SK-N-SH (cell line): ENCODE data around the gene GART. TPM values are rescaled to one million over a fixed set of nuclear protein-coding genes. Genes with fewer than 3 reads are reported as not detected.

ENCODE experiments used
- CTCF ChIA-PET: fragments of 300-600, 350-600 bp; formaldehyde crosslinking; extraction: SDS; loops from one replicate; lab custom pipeline; 2021; lab: Yijun Ruan, JAX
- POLR2A ChIA-PET: fragments of 350-600 bp; sonication (Branson Sonifier 250); formaldehyde crosslinking; extraction: SDS; loops from one replicate; lab custom pipeline; 2020; ENCODE audit warnings: antibody characterized with exemption, inconsistent platforms; lab: Yijun Ruan, JAX
- DNase-seq: peaks from one replicate; pipeline ENCODE4 v3.0.0; 2012
- H2AFZ ChIP-seq: fragments of 200-600 bp; sonication (generic); 2 replicates; pipeline ENCODE4 v1.8.1; 2016; ENCODE audit warnings: antibody characterized with exemption, mild to moderate bottlenecking, low read depth
- H3F3A ChIP-seq: fragments of 200-600 bp; sonication (generic); replicated peaks from 2 replicates; pipeline ENCODE3; 2016; ENCODE audit warnings: antibody characterized with exemption, mild to moderate bottlenecking; ENCODE audit not compliant: insufficient read depth
- H3K27ac ChIP-seq, 2 experiments: fragments of 200-500 bp in 1 of 2; fragments of 200-600 bp in 1 of 2; sonication (Bioruptor generic) in 1 of 2; sonication (generic), shearing (Covaris generic) in 1 of 2; 2 replicates each; pipeline versions ENCODE4 v1.5.1 to v1.6.1; 2014 to 2016; ENCODE audit warnings: low read depth in 2 of 2, inconsistent platforms in 1 of 2, low read length in 1 of 2, mild to moderate bottlenecking in 1 of 2, mixed read lengths in 1 of 2
- H3K27me3 ChIP-seq: fragments of 200-600 bp; sonication (generic), shearing (Covaris generic); 2 replicates; pipeline ENCODE4 v1.6.1; 2016; ENCODE audit warnings: mixed run types; ENCODE audit not compliant: insufficient read depth
- H3K36me3 ChIP-seq, 2 experiments: fragments of 200-500 bp in 1 of 2; fragments of 200-600 bp in 1 of 2; sonication (Bioruptor generic) in 1 of 2; sonication (generic) in 1 of 2; replicated peaks in 1 of 2; 2 replicates each; pipeline versions ENCODE3 to v1.5.1; 2014 to 2016; ENCODE audit warnings: low read length in 1 of 2, mild to moderate bottlenecking in 1 of 2; ENCODE audit not compliant: insufficient read depth in 2 of 2, control insufficient read depth in 1 of 2
- H3K4me1 ChIP-seq, 2 experiments: fragments of 200-500 bp in 1 of 2; fragments of 200-600 bp in 1 of 2; sonication (Bioruptor generic) in 1 of 2; sonication (generic), shearing (Covaris generic) in 1 of 2; 2 replicates each; pipeline versions ENCODE4 v1.5.1 to v1.6.1; 2014 to 2016; ENCODE audit warnings: low read depth in 1 of 2, low read length in 1 of 2, mixed run types in 1 of 2; ENCODE audit not compliant: insufficient read depth in 2 of 2, control insufficient read depth in 1 of 2
- H3K4me2 ChIP-seq: fragments of 200-600 bp; sonication (generic), shearing (Covaris generic); 2 replicates; pipeline ENCODE4 v1.6.1; 2017; ENCODE audit warnings: mixed run types
- H3K4me3 ChIP-seq, 2 experiments: fragments of 200-500 bp in 1 of 2; fragments of 200-600 bp in 1 of 2; sonication (Bioruptor generic) in 1 of 2; sonication (generic), shearing (Covaris generic) in 1 of 2; 2 replicates each; pipeline versions ENCODE4 v1.5.1 to v1.8.1; 2014 to 2016; ENCODE audit warnings: low read depth in 2 of 2, inconsistent platforms in 1 of 2, low read length in 1 of 2, mild to moderate bottlenecking in 1 of 2, mixed read lengths in 1 of 2, moderate library complexity in 1 of 2
- H3K79me2 ChIP-seq: fragments of 200-600 bp; sonication (generic); 2 replicates; pipeline ENCODE4 v1.8.1; 2017; ENCODE audit warnings: mild to moderate bottlenecking; ENCODE audit not compliant: insufficient read depth
- H3K9ac ChIP-seq: fragments of 200-600 bp; sonication (generic); 2 replicates; pipeline ENCODE4 v1.6.1; 2017; ENCODE audit warnings: mixed run types
- H3K9me2 ChIP-seq: fragments of 200-600 bp; sonication (generic); 2 replicates; pipeline ENCODE4 v1.6.1; 2017; ENCODE audit warnings: mixed run types
- H3K9me3 ChIP-seq: fragments of 200-600 bp; sonication (generic); 2 replicates; pipeline ENCODE4 v1.6.1; 2017; ENCODE audit warnings: mixed run types, mild to moderate bottlenecking, moderate library complexity
- H4K20me1 ChIP-seq: fragments of 200-600 bp; sonication (generic); 2 replicates; pipeline ENCODE4 v1.6.1; 2017; ENCODE audit warnings: mild to moderate bottlenecking, mixed run types; ENCODE audit not compliant: insufficient read depth
- CHD2 ChIP-seq: fragments of 150-350 bp; IDR thresholded peaks from 2 replicates; pipeline ENCODE4 v1.6.1; 2018; ENCODE audit warnings: low read length; ENCODE audit not compliant: partially characterized antibody
- FOXM1 ChIP-seq: IDR thresholded peaks from 2 replicates; pipeline ENCODE4 v1.4.0; 2012; ENCODE audit warnings: low read depth, mild to moderate bottlenecking
- GATA2 ChIP-seq: sonication (generic); formaldehyde crosslinking; IDR thresholded peaks from 2 replicates; pipeline ENCODE4 v1.5.0; 2020; ENCODE audit warnings: mild to moderate bottlenecking, missing genetic modification reagents
- JUND ChIP-seq: IDR thresholded peaks from 2 replicates; pipeline ENCODE4 v1.4.0; 2012
- MXI1 ChIP-seq: IDR thresholded peaks from 2 replicates; pipeline ENCODE4 v1.6.1; 2012; ENCODE audit warnings: mild to moderate bottlenecking, low read depth, low read length, improper control_type of control experiment
- POLR2AphosphoS5 ChIP-seq: IDR thresholded peaks from 2 replicates; pipeline ENCODE4 v1.6.1; 2012; ENCODE audit warnings: low read depth, low read length
- SIN3A ChIP-seq: IDR thresholded peaks from 2 replicates; pipeline ENCODE4 v1.6.1; 2012; ENCODE audit warnings: low read depth, mild to moderate bottlenecking, low read length, moderate library complexity, borderline replicate concordance
- TEAD4 ChIP-seq: IDR thresholded peaks from 2 replicates; pipeline ENCODE4 v1.4.0; 2012; ENCODE audit warnings: mild to moderate bottlenecking, borderline replicate concordance; ENCODE audit not compliant: insufficient read depth
- WGBS: methylation state at CpG from one replicate; pipeline ENCODE4 v1.1.6; 2017; ENCODE audit warnings: low lambda C conversion rate; 5-methylcytosine and 5-hydroxymethylcytosine counted together
- polyA plus RNA-seq, 3 experiments: library from polyadenylated mRNA; depleted of rRNA; stranded (reverse); fragments of >200 nt; gene quantifications; 2 replicates each; pipeline ENCODE4 v1.2.3, GENCODE V29; 2012
- TF ChIP-seq, protein P1 (sequence below): IDR thresholded peaks from 2 replicates; pipeline ENCODE4 v1.4.0; 2012; ENCODE audit warnings: low read depth, borderline replicate concordance
- TF ChIP-seq, protein P2 (sequence below): fragments of 150-350 bp; IDR thresholded peaks from 2 replicates; pipeline ENCODE4 v1.6.1; 2016; ENCODE audit warnings: mild to moderate bottlenecking, low read depth, low read length
- TF ChIP-seq, protein P3 (sequence below): fragments of 200-600 bp; sonication (generic); IDR thresholded peaks from 2 replicates; pipeline ENCODE4 v1.6.1; 2017; ENCODE audit warnings: antibody characterized with exemption, mild to moderate bottlenecking, moderate library complexity
- TF ChIP-seq, protein P4 (sequence below): IDR thresholded peaks from 2 replicates; pipeline ENCODE4 v1.4.0; 2012; ENCODE audit warnings: low read depth, borderline replicate concordance
- TF ChIP-seq, protein P5 (sequence below): fragments of 150-350 bp; IDR thresholded peaks from 2 replicates; pipeline ENCODE4 v1.6.1; 2017; ENCODE audit warnings: antibody characterized with exemption, low read length, low read depth, borderline replicate concordance

Gene GART
- polyA plus RNA-seq, 1 of the 3 experiments (the other 2 are of a cell fraction): 17.3 TPM

- H3K79me2 ChIP-seq: peaks cover 99% of the 10 kb centered on the region
- ChIA-PET CTCF (no interaction called here), POLR2A (interaction anchor here (0.5 to 1.6 kb wide), 2 partner anchors 9 to 41 kb away, joined by 4 to 5 read pairs; partner anchors contain the start of genes GART and SON)
- no peaks in the 10 kb centered on the region for H3K9me2 ChIP-seq
- no peaks in the 10 kb centered on the region; a peak in 2 of 4 replicates for H3K4me1 ChIP-seq
- peaks cover 97% of the 10 kb centered on the region for H4K20me1 ChIP-seq
- H3K4me3 ChIP-seq: no peak overlapping the region
- peaks cover 5% of the 10 kb centered on the region for H3F3A ChIP-seq
- no peak for DNase-seq
- peaks cover 88 to 91% of the 10 kb centered on the region in 2 experiments for H3K36me3 ChIP-seq
- TF ChIP-seq, protein P1, sequence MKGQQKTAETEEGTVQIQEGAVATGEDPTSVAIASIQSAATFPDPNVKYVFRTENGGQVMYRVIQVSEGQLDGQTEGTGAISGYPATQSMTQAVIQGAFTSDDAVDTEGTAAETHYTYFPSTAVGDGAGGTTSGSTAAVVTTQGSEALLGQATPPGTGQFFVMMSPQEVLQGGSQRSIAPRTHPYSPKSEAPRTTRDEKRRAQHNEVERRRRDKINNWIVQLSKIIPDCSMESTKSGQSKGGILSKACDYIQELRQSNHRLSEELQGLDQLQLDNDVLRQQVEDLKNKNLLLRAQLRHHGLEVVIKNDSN: no peak
- TF ChIP-seq, protein P2, sequence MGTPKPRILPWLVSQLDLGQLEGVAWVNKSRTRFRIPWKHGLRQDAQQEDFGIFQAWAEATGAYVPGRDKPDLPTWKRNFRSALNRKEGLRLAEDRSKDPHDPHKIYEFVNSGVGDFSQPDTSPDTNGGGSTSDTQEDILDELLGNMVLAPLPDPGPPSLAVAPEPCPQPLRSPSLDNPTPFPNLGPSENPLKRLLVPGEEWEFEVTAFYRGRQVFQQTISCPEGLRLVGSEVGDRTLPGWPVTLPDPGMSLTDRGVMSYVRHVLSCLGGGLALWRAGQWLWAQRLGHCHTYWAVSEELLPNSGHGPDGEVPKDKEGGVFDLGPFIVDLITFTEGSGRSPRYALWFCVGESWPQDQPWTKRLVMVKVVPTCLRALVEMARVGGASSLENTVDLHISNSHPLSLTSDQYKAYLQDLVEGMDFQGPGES: no peak
- TF ChIP-seq, protein P3, sequence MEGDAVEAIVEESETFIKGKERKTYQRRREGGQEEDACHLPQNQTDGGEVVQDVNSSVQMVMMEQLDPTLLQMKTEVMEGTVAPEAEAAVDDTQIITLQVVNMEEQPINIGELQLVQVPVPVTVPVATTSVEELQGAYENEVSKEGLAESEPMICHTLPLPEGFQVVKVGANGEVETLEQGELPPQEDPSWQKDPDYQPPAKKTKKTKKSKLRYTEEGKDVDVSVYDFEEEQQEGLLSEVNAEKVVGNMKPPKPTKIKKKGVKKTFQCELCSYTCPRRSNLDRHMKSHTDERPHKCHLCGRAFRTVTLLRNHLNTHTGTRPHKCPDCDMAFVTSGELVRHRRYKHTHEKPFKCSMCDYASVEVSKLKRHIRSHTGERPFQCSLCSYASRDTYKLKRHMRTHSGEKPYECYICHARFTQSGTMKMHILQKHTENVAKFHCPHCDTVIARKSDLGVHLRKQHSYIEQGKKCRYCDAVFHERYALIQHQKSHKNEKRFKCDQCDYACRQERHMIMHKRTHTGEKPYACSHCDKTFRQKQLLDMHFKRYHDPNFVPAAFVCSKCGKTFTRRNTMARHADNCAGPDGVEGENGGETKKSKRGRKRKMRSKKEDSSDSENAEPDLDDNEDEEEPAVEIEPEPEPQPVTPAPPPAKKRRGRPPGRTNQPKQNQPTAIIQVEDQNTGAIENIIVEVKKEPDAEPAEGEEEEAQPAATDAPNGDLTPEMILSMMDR: no peak
- TF ChIP-seq, protein P4, sequence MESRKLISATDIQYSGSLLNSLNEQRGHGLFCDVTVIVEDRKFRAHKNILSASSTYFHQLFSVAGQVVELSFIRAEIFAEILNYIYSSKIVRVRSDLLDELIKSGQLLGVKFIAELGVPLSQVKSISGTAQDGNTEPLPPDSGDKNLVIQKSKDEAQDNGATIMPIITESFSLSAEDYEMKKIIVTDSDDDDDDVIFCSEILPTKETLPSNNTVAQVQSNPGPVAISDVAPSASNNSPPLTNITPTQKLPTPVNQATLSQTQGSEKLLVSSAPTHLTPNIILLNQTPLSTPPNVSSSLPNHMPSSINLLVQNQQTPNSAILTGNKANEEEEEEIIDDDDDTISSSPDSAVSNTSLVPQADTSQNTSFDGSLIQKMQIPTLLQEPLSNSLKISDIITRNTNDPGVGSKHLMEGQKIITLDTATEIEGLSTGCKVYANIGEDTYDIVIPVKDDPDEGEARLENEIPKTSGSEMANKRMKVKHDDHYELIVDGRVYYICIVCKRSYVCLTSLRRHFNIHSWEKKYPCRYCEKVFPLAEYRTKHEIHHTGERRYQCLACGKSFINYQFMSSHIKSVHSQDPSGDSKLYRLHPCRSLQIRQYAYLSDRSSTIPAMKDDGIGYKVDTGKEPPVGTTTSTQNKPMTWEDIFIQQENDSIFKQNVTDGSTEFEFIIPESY: no peak
- TF ChIP-seq TEAD4 (no peak), CHD2 (no peak), JUND (no peak), MXI1 (no peak), FOXM1 (no peak), SIN3A (no peak), GATA2 (CRISPR knock-in tag) (no peak), POLR2AphosphoS5 (no peak)
- TF ChIP-seq, protein P5, sequence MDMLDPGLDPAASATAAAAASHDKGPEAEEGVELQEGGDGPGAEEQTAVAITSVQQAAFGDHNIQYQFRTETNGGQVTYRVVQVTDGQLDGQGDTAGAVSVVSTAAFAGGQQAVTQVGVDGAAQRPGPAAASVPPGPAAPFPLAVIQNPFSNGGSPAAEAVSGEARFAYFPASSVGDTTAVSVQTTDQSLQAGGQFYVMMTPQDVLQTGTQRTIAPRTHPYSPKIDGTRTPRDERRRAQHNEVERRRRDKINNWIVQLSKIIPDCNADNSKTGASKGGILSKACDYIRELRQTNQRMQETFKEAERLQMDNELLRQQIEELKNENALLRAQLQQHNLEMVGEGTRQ: no peak
- no peak overlapping the region for H3K9ac ChIP-seq
- no CpG with 5 or more reads among the region's 2 CpGs for WGBS
- H3K9me3 ChIP-seq: no peaks in the 10 kb centered on the region
- no peak overlapping the region for H3K27ac ChIP-seq
- H2AFZ ChIP-seq: no peak overlapping the region
- no peaks in the 10 kb centered on the region for H3K27me3 ChIP-seq
- no peak overlapping the region for H3K4me2 ChIP-seq
Observed at GRCh38 chr21:33551664-33552063, 9.7 kb upstream of the GART start.
